ENCODE measurements around the gene CFAP45.

DNA sequence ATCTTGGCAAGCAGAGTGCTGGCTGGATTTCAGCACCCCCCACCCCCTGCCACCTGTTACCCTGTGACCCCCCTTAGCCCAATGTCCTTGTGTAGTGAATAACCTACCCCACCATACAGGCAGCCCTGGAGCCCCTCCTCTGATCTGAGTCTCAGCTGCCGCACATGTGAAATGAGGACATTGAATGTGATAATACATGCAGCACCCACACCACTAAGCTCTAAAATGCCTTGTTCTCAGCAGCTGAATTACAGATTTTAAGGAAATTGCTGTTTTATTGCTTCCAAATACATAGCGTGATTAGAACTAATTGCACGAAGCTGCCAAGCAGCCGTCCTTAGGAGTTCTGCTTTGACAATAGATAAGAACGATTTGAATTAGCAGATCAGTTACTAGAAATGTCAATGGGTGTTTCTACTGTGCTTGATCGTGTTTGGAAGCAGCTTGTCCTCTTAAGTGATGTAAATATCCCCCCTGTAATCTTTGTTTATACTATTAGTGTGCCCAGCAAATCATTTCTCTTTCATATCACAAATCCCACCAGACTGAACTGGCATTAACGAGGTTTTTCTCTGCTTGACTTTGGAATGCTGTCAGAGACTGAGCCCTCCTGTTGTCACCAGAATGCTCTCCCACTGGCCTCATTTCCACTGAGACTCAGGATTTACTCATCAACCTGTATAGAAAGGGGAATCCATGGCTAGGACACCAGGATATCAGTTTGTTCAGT, 68.4 kb downstream of the CFAP45 start:
- no peak for TF ChIP-seq CTCF (IDR thresholded peaks at IDR 0.05)
- no peak for TF ChIP-seq POLR2A (IDR thresholded peaks at IDR 0.05)
